HG02759 (cell line): ENCODE data around the gene LRFN5.
"Not testable (repeated sequence)": the region's sequence is repeated elsewhere in the genome, so short reads cannot be mapped to it uniquely, and the experiment has no call there.

Experiments
- ATAC-seq: cut with Tn5 transposase; IDR thresholded peaks from one replicate; pipeline ENCODE4 v1.9.1; 2021; ENCODE audit warnings: mild to moderate bottlenecking, moderate library complexity; ENCODE audit not compliant: unreplicated experiment

LRFN5 gene

DNA sequence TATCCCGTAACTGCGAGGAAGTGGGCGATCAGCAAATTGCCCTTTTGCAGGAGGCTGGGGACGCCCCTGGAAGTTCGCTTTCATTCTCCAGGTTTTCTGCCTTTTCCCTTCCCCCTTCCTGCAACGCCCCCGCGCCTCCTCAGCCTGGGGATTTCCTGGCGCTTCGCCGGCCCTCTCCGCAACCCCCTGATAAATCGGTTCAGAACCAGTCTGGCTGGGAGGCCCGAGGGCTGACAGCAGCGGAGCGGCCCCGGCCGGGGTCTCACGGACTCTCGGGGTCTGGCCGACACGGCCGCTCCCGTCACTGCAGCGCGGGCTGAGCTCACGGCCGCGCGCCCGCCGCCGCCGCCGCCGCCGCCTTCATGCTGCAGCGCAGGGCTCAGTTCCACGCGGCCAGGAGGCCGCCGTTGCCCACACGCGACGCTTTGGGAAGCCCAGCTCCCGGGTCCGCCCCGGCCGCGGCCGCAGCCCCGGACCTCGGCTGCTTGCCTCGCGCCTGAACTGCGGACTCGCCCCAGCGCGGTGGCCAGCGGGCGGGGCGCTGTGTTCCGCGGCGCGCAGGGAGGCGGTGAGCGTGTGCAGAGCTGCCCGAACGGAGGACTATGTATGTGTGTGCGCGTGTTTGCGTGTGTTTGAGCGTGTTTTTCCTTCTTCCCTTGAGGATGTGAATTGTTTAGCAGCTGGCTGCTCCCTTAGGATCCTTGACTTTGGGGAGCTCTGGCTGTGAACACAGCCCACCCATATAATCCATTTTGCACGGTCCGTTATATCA is at the start of gene LRFN5:
Gene LRFN5 (plus strand): TSS at position 345 of the 772 bp plus-strand sequence.
- peak; percentile 52 for ATAC-seq

DNA sequence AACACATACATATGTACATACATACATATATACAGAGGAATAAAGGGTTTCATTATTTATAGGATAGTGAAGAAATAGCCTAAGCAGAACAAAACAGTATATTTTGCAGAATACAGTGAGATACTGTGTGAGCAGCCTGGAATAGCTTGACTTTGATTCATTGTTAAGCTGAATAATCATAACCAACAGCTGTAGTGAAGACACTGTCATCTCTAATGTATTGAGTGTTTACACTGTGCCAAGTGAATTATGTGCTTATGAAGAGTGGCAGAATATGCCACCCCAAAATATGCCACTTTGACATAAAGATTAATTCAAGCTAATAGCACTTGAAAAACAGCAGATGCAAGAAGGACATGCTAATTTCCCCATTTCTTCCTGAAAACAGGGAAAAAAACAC is 48.2 kb upstream of the LRFN5 start:
- ATAC-seq: no peak

DNA sequence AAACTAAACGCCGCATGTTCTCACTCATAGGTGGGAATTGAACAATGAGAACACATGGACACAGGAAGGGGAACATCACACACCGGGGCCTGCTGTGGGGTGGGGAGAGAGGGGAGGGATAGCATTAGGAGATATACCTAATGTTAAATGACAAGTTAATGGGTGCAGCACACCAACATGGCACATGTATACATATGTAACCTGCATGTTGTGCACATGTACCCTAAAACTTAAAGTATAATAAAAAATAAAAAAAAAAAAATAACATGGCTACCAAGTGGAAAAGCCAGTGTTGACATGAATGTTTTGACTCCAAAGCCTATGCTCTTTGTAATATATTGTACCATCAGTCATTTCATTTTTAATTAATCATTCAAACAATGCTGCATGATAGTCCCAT is 39.8 kb upstream of the LRFN5 start:
- ATAC-seq: not testable (repeated sequence)

DNA sequence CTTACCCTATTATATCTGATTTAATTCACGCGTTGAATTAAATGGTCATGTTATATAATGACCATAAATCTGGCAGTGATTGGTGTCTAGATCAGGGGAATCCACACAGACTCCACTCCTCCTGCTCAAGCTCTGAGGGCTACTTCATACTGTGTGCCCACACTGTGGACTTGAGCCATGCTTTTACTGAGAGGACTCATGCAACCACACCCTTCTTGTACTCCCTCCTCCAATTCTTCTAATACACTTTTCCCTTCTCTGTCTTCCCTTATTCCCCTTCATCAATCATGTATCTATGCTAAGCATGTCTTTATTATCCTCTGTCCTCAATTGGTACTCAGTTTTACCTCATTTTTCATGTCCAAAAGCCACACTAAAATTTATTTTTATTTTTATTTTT is 37.7 kb upstream of the LRFN5 start:
- no peak for ATAC-seq

DNA sequence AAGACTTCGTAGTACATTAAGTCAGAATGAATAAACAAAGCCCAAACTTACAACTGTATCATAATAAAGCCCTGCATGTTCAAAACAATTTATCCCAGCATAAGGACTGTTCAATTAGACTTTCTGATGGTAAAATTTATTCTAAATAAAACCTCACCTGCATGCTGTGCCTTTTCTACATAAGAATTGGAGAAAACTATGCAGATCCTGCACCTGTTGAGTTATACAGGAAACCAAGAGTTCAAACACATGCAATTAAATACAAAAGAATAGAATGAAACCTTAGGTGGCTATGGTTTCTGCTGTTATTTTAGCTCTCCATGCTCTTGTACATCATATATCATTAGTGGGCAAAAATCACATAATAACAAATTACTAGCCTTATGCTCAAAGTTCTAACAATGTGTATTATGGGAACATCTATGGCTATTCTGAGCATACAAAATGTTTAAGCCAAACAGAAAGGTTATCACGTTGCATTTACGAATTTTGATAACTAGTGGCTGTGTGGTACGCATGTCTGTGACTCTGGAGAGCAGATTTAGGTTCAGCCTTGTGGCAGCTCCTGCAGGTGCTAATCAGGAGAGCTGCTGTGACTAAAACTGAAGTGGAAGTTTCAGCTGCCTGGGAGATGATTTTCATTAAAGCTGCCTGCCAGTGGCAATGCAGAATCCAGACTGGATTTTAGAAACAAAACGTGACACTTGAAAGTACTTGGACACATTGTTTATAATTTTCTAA is 36.1 kb upstream of the LRFN5 start:
- ATAC-seq: no peak

DNA sequence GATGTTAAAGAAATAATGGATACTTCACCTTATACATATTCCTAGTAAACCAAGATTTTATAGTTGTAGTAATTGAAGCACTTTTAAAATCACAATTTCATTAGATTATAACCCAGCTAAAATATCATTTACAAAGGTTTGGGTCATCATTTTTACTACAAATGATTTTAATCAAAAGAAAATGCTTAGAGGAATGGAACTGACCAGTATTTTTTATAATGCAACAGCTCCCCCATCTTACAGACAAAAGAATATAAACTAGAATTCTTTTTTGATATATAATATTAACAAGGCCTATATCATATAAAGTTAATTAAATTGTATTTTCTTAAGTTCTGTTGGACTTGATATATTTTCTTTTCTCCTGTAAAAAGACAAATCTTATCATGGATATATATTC is 20.4 kb upstream of the LRFN5 start:
- ATAC-seq: no peak

DNA sequence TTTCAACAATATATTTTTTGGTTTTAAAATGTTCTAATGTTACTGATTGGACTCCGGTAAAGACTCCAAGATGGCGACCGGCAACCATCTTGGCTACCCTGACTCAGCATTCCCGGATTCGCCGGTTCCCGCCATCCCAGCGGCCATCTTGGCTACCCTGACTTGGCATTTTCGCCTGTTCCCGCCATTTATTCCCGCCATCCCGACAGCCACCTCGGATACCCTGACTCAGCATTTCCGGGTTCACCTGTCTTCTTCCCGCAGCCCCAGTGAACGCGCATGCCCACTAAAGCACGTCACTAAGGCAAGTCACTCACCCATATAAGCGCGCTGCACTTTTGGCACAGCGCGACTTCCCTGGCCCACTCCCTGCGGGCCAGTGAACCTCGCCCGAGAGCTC is 9.0 kb upstream of the LRFN5 start:
- no peak for ATAC-seq

DNA sequence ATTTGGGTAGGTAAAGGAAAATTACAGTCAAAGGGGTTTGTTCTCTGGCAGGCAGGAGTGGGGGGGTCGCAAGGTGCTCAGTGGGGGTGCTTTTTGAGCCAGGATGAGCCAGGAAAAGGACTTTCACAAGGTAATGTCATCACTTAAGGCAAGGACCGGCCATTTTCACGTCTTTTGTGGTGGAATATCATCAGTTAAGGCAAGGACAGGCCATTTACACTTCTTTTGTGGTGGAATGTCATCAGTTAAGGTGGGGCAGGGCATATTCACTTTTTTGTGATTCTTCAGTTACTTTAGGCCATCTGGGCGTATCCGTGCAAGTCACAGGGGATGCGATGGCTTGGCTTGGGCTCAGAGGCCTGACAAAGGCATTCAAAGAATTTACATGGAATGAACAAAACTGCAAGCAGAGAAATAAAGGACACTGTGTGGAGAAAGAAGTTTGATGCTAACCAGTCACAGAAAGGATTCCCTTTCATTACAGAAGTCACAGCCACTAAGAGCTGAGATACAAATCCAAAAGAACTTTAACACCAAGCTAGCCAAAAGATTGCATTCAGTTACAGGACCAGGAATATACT is 6.8 kb upstream of the LRFN5 start:
- not testable (repeated sequence) for ATAC-seq

DNA sequence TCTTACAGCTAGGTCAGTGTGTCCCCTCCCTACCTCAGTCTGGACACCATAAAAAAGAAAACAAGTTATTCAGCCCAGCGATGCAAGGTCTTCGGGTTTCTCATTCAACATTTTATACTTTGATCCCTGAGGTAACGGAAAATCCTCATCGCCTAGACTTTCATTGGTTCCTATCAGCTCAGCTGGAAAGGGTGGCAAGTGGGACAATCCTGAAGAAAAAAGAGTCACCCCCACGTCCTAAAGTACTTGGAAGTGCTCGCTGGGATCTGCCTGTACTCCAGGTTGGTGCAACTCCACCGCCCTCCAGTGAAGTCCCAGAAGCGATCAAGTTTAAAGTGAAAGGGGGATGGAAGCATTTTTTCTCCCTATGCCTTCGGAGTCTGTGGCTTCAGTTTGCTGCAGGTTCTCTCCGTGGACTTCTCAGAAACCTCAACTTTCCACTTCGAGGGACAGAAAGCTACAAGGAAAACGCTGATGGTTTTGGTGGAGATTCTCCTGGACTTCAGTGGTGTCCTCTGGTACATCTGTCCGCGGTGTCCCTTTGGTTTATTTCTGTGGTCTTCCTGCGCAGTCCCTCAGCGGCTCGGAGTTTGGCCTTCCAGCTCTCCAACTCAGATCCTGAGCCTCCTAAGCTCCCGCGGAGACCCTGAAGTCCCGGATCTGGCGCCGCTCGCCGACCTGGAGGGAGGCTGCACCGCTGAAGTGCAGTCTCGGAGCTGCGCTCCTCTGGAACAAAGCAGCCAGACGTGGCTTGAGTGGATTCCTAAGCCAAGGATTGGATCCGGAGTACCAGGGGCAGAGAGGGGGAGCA is 1.8 kb upstream of the LRFN5 start:
- no peak for ATAC-seq

DNA sequence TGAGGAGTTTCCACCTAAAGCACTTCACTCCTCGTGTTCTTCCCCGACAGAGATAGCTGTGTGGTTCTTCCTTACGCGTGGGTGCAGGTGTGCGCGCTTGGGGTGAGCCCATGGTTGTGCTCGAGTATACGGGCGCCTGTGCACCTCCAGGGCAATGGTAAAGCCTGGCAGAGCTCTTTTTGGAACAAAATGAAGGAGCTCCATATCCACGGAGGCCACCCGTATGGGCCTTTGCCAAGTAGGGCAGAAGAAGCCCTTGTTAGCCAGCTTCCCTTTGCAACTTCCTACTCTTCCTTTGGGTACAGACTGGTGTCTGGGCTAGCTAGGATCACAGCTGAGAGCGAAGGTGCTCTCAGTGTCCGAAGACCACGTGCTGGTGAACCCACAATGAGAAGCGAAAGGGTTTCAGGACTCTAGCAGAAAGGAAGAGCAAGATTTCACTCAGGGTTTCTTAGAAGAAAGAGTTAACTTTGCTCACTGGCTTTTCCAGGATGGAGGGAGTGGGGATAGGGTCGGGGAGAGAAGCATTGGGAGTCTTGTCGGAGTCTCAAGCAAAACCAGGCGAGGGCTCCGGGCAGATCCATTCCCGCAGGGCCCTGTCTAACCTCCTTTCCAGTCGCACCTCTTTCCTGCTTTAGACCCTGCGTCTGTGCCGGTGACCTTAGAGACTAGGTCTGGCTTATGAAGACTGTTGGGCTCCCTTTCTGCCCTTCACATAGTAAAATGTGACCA is 960 bp upstream of the LRFN5 start:
- ATAC-seq: peak; percentile 35

DNA sequence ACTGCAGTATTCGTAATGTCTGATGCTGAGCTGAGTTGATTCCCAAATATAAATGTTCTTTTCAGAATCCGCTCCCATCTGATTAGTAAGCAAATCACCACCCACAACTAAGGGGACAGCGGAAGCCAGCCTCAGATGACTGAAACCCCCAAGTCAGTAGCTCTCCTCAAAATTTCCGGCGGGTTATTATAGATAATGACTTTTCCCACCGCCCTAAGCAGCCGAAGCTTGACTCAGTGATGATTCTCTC is 469 bp upstream of the LRFN5 start:
- ATAC-seq: peak; percentile 12

DNA sequence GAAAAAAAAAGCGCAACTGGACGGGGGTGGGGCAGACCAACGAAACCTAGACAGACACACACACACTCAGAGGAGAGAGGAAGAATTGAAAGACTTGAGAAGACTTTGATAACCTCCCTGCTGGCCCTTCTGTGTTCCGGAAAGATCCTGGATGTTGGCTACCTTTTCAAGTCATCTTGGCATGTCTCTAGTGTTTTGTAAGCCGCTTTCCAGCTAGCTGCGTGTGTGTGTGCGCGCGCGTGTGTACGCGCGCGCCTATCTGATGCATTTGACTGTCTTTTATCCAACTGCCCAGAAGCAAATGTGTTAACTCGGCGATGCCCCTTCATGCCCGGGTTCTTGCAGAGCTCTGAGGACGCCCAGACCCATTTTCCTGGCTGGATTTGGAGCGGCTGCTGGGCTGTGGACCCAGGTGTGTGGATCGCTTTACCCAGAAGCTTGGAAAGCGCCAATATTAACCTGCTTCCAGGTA is 664 bp downstream of the LRFN5 start:
- no peak for ATAC-seq

DNA sequence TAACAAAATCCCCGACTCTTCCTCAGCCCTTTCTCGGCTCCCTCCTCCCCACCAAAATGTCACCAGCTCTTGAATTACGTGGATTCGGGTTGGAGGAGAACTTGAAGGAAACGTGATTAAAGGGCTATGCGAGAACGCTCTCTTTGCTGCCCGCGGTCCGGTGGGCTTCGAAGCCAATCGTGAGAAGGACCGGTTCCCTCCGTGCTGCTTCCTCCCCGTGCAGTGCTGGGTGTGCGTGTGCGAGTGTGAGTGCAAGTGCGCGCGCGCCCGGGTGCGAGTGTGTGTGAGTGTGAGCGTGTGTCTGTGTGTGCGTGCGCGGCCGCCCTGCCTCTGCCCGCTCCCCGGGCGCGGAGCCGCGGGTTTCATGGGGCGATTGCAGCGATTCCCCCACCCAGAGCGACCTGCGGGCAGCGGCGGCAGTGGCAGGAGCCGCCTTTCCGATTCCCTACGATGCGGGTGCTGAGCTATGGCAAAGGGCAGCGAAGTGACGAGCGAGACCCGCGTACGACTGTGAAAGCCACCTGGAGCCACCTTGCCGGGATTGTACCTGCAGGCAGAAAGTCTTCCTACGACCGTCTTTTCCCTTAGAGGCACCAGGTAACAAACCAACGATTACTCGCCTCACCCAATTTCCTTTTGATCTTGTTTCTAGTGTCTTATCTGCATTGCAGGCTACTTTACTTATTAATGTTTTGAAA is 1.4 kb downstream of the LRFN5 start:
- ATAC-seq: no peak

DNA sequence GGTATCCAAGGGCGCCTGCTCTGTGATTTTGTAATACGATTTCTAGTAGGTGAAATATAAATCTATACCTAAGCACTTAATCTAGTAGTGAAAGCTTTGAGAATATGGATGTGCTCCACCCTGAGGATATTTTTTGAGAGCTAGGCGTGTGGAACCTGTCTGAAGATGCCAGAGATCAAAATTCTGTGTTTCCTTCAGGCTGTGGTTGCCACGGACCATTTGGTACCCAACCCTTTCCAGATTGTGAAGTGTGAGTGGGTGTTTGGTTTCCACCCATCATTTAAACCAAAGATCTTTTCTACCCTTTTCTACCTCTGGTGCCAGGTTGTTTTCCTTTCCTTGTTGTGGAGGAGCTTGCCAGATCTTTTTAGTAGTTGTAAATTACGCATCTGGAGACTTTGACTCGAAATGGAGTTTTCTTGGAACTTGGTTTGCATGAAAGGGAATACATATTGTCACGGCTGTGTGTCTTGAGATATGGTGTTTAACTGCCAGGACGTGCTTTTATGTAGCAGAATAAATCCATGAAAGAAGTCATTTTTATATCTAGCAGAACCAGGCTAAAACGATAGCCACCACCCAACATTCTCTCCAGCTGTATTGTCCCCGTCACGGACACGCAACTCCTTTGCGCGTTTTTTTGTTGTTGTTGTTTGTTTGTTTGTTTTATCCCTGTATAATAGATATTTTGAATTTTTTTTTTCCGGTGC is 2.2 kb downstream of the LRFN5 start:
- no peak for ATAC-seq

DNA sequence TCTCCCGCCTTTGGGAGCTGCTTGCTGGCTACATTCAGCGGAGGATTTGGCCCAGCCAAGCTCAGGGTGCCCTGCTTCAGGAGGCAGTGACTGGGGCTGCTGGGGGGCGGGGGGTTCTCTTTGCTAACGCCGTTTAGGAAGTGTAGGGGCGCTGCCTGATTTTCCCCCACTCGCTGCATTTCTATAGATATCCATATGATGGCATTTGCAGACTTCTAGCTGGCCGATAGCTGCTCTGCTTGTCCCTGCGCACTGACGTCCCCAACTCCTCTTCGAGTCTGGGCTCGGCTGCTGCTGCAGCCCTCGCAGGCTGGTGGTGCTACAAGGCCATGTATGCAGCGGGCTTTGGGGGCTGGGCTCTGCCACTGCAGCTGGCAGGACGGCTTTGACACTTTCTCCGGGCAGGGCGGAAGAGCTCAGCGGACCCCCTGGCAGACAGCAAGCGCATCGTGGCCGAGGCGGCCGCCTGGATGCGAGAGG is 3.1 kb downstream of the LRFN5 start:
- no peak for ATAC-seq

DNA sequence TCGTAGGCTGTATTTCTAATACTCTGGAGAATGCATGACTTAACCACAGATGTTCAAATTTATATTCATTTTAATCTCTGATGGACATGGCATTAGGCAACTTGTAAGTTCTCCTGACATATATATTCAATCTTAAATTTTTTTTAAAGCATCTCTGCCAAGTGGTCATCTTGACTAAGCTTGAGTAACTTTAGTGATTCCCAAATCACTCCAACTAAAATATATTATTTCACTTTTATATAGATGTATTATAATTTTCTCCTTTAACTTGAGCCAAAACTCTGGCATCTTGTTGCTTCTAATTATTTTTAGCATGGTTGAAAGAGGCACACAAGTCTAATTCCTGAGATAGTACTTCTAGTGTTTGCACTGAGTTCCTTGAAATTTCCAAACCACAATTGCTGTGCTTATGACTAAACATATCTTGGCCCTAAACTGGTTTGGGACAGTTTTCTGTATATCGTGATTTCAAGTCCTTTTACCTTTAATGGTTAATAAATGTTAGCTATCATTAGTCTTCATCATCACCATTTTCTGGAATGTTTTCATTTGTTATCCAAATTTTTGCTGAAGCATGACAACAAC is 8.4 kb downstream of the LRFN5 start:
- ATAC-seq: no peak

DNA sequence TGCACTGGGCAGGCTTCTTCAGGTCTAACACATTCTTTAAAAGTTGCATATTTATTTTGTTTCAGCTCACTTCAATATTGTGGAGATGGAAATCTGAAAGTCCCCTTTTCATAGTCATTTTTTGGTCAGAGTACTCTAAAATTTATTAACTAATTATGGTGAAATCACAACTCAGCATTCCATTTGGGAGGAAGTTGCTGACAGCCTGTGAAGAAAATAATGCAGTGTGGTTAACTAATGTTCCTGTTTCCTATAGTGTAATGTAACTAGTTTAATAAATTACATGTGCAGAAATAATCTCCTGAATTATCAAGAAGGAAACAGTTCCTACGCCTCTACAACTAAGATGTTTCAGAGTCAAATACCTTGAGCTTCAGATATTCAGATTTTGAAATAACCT is 17.1 kb downstream of the LRFN5 start:
- no peak for ATAC-seq

DNA sequence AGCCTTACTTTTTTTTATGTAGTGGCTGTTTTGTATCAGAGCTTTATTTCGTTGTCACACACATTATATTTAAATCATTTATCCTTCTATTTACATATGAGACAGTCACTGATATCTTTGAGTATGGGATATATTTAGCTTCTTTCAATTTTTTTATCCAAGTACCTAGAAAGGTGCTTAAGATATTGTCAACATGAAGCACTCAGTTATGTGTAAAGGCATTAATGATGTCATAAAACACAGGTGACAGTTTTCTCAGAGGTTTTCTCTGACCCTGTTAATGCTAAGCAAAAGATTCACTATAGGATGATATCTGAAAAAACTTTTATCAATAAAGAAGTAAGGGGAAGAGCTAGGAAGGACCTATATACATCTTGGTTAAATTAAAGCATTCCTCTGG is 23.2 kb downstream of the LRFN5 start:
- no peak for ATAC-seq

DNA sequence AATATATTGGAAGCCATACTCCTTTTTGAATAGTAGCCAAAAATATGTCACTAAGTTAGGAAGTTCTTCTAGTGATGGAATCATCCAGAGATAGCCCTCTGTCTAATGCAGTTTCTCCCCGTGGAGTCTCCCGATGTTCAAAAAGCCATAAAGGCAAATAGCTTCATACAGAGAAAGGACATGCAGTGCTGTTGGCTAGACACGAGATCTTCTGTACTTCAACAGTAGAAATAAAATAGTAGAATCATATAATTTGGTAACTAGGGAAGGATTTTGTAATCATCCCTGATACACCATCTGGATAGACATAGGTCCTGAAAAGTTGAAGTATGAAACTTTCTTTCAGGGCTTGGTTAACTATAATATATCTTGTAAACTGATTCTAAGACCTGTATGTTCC is 27.6 kb downstream of the LRFN5 start:
- ATAC-seq: no peak
